Mesothelial cell of epicardium (in vitro differentiated cells): ENCODE data around the gene ZGRF1. TPM values are rescaled to one million over a fixed set of nuclear protein-coding genes. Genes with fewer than 3 reads are reported as not detected.
"Not testable (repeated sequence)": the region's sequence is repeated elsewhere in the genome, so short reads cannot be mapped to it uniquely, and the experiment has no call there.

Experiments used
- DNase-seq, 2 experiments: peaks; one replicate each; pipeline ENCODE4 v3.0.0; 2021; ENCODE audit warnings: low spot score in 2 of 2; ENCODE audit not compliant: unreplicated experiment in 2 of 2
- H3K27ac Mint-ChIP-seq: 2 replicates; pipeline ENCODE4 v1.8.0; 2021; ENCODE audit warnings: mixed read lengths
- H3K27me3 Mint-ChIP-seq: 2 replicates; pipeline ENCODE4 v1.8.0; 2021; ENCODE audit warnings: low read depth, mixed read lengths
- H3K36me3 Mint-ChIP-seq: 2 replicates; pipeline ENCODE4 v1.8.0; 2021; ENCODE audit warnings: mixed read lengths
- H3K4me1 Mint-ChIP-seq: 2 replicates; pipeline ENCODE4 v1.8.0; 2021; ENCODE audit warnings: mixed read lengths
- H3K4me3 Mint-ChIP-seq: 2 replicates; pipeline ENCODE4 v1.8.0; 2021; ENCODE audit warnings: mild to moderate bottlenecking, moderate library complexity, mixed read lengths
- H3K9me3 Mint-ChIP-seq: 2 replicates; pipeline ENCODE4 v1.8.0; 2021; ENCODE audit warnings: mixed read lengths
- total RNA-seq: library from RNA; stranded (reverse); gene quantifications from 3 replicates; pipeline ENCODE4 v1.2.1, GENCODE V29; 2021
- TF ChIP-seq, protein P1 (sequence below): fragments of 200-600 bp; sonication (generic); IDR thresholded peaks from one replicate; pipeline ENCODE4 v1.5.0; 2021; ENCODE audit warnings: antibody characterized with exemption; ENCODE audit not compliant: unreplicated experiment

The ZGRF1 gene
- total RNA-seq, 1 donor from 2014 or later: 17.9 TPM

DNA sequence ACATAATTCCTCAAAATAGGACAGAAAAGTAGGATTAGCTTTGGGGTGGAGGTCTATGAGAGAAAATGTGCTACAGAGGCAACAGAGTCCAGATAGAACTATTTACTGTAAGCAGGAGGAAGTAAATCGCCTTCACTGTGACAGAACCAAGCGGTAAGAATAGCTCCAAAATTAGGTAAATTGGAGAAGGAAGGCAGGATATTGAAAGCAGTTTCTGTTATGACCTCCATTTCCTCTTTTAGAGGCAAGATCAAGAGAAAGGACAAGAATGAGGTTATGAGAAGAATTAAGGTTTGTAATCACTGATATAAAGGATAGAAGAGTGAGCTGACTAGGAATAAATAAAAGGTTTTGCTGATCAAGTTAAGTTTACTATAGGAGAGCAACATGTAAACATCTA is 76.6 kb downstream of the ZGRF1 start:
- DNase-seq: no peak
- H3K4me3 Mint-ChIP-seq: no peak overlapping the region
- H3K9me3 Mint-ChIP-seq: no peaks in the 10 kb centered on the region
- H3K27ac Mint-ChIP-seq: no peak overlapping the region
- no peaks in the 10 kb centered on the region for H3K4me1 Mint-ChIP-seq
- no peaks in the 10 kb centered on the region for H3K36me3 Mint-ChIP-seq
- TF ChIP-seq, protein P1, sequence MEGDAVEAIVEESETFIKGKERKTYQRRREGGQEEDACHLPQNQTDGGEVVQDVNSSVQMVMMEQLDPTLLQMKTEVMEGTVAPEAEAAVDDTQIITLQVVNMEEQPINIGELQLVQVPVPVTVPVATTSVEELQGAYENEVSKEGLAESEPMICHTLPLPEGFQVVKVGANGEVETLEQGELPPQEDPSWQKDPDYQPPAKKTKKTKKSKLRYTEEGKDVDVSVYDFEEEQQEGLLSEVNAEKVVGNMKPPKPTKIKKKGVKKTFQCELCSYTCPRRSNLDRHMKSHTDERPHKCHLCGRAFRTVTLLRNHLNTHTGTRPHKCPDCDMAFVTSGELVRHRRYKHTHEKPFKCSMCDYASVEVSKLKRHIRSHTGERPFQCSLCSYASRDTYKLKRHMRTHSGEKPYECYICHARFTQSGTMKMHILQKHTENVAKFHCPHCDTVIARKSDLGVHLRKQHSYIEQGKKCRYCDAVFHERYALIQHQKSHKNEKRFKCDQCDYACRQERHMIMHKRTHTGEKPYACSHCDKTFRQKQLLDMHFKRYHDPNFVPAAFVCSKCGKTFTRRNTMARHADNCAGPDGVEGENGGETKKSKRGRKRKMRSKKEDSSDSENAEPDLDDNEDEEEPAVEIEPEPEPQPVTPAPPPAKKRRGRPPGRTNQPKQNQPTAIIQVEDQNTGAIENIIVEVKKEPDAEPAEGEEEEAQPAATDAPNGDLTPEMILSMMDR: no peak
- no peaks in the 10 kb centered on the region for H3K27me3 Mint-ChIP-seq

DNA sequence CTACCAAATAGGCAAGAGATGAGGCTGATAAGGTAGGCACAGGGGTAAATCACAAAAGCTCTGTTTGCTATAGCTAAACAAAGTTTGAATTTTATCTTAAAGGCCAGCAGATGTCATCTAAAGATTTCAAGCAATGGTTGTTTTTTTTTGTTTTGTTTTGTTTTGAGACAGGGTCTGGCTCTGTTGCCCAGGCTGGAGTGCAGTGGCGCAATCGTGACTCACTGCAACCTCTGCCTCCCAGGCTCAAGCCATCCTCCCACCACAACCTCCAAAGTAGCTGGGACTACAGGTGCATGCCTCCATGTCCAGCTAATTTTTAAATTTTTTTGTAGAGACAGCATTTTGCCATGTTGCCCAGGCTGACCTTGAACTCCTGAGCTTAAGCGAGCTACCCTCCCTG is 77.7 kb downstream of the ZGRF1 start:
- TF ChIP-seq, protein P1: no peak
- no peak for DNase-seq
- Mint-ChIP-seq H3K27ac (no peak overlapping the region), H3K27me3 (no peaks in the 10 kb centered on the region), H3K9me3 (no peaks in the 10 kb centered on the region), H3K36me3 (peaks cover 2% of the 10 kb centered on the region), H3K4me3 (no peak overlapping the region), H3K4me1 (no peaks in the 10 kb centered on the region)

DNA sequence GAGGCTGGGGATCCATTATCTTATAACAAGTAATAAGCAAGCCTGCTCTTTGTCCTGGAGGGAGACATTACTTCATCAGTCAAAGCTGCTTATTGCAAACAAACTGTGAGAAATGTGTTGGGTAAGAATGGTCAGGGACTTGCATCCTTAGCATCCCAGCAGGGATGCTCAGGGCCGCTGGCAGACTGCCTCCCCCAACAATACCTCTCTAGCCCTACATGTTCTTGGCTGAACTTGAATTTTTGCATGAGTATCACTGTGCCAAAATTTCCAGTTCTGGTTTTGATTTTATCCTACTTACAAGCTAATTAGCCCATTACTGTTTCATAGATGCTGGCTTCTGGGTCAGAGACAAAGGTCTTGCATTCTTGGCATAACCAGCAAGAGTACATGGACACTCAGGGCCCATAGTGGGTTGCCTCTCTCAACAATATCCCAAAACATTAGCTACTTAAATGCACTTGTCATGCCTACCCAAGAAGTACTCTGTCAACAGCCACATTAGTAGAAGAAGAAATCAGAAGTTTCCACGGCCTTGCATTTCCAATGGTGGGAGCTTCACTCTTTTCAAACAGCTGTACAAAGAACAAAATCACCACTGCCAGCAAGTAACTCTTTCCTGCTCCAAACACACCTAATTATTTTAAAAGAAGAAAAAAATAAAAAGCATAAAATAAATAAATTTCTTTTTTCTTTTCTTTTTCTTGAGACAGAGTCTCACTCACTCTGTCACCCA is 78.9 kb downstream of the ZGRF1 start:
- Mint-ChIP-seq H3K4me3 (no peak overlapping the region), H3K27ac (no peak overlapping the region)
- TF ChIP-seq, protein P1: no peak

DNA sequence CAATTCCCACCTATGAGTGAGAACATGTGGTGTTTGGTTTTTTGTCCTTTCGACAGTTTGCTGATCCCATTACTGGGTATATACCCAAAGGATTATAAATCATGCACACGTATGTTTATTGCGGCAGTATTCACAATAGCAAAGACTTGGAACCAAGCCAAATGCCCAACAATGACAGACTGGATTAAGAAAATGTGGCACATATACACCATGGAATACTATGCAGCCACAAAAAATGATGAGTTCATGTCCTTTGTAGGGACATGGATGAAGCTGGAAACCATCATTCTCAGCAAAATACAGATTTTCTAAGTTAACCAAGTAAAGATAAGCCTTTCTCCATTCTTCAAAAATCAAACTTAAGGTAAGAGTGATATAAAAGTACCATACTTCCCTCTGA is 82.4 kb downstream of the ZGRF1 start:
- not testable (repeated sequence) for H3K27me3 Mint-ChIP-seq, H3K27ac Mint-ChIP-seq, H3K4me1 Mint-ChIP-seq, H3K36me3 Mint-ChIP-seq, H3K9me3 Mint-ChIP-seq, DNase-seq, H3K4me3 Mint-ChIP-seq

More for the DNA sequence above, 78.9 kb downstream of the ZGRF1 start:
- no peaks in the 10 kb centered on the region for H3K9me3 Mint-ChIP-seq
- H3K36me3 Mint-ChIP-seq: peaks cover 2% of the 10 kb centered on the region
- H3K27me3 Mint-ChIP-seq: no peaks in the 10 kb centered on the region
- DNase-seq: no peak
- H3K4me1 Mint-ChIP-seq: no peaks in the 10 kb centered on the region

DNA sequence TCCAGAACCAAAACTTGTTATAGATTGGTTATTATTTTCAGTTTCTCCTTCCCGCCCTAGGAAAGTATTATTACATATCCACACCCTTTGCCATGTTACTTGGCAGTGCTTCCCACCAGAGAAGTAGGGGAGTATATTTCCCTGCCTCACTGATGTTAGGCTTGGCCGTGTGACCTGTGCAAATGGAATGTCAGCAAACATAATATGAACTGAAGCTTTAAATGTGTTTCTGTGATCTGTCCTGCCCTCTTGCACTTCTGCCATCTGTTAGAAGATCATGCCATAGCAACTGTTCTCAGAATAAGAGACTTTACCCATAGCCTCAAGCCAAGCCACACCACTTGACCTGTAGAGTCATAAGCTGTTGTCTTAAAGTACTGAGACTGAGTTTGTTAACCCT is 84.0 kb downstream of the ZGRF1 start:
- TF ChIP-seq, protein P1: no peak
- H3K4me3 Mint-ChIP-seq: no peak overlapping the region
- H3K36me3 Mint-ChIP-seq: peaks cover 2% of the 10 kb centered on the region
- no peaks in the 10 kb centered on the region for H3K27me3 Mint-ChIP-seq
- no peak for DNase-seq
- no peaks in the 10 kb centered on the region for H3K9me3 Mint-ChIP-seq
- no peaks in the 10 kb centered on the region for H3K4me1 Mint-ChIP-seq
- H3K27ac Mint-ChIP-seq: no peak overlapping the region

DNA sequence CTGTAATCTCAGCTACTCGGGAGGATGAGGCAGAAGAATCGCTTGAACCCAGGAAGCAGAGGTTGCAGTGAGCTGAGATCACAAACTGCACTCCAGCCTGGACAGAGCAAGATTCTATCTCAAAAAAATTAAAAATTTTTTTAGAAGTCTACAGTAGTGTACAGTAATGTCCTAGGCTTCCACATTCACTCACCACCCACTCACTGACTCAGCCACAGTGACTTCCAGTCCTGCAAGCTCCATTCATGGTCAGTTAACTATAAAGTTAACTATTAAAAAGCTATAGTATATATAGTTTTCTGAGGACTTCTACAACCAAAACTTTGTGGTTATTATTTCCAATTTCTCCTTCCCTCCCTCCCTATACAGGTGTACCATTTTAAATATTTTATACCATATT is 86.0 kb downstream of the ZGRF1 start:
- no peak for DNase-seq
- H3K27me3 Mint-ChIP-seq: no peaks in the 10 kb centered on the region
- no peaks in the 10 kb centered on the region for H3K9me3 Mint-ChIP-seq
- H3K36me3 Mint-ChIP-seq: peaks cover 2% of the 10 kb centered on the region
- TF ChIP-seq, protein P1: no peak
- no peaks in the 10 kb centered on the region for H3K4me1 Mint-ChIP-seq
- H3K27ac Mint-ChIP-seq: no peak overlapping the region
- no peak overlapping the region for H3K4me3 Mint-ChIP-seq
